CD4-positive, CD25-positive, alpha-beta regulatory T cell (primary cell): ENCODE results near the gene FHL2. TPM values are rescaled to one million over a fixed set of nuclear protein-coding genes. Genes with fewer than 3 reads are reported as not detected.

Experiments
- ATAC-seq, 2 donors: fragments of 150-1000 bp; cut with Tn5 transposase; one replicate each; pipeline ENCODE4 v1.10.0; 2021; ENCODE audit warnings: low read depth in 2 of 2, moderate number of reproducible peaks in 2 of 2, moderate library complexity in 1 of 2
- DNase-seq, 3 donors: peaks; one replicate each; pipeline versions ENCODE4 v3.0.0 to v3.0.0-alpha.2; 2012 to 2022; ENCODE audit warnings: mixed read lengths in 1 of 3
- H3K27ac ChIP-seq: one replicate; pipeline ENCODE4 v1.7.0; 2013; ENCODE audit warnings: mild to moderate bottlenecking, low read length; ENCODE audit not compliant: insufficient read depth, poor library complexity, severe bottlenecking
- H3K27me3 ChIP-seq: one replicate; pipeline ENCODE4 v1.7.0; 2013; ENCODE audit warnings: low read length; ENCODE audit not compliant: control insufficient read depth, insufficient read depth
- H3K36me3 ChIP-seq: one replicate; pipeline ENCODE4 v1.7.0; 2013; ENCODE audit warnings: mild to moderate bottlenecking, low read length, moderate library complexity; ENCODE audit not compliant: control insufficient read depth, insufficient read depth
- H3K4me1 ChIP-seq: 2 replicates; pipeline ENCODE4 v1.7.0; 2013; ENCODE audit warnings: mild to moderate bottlenecking, low read length; ENCODE audit not compliant: insufficient read depth, control insufficient read depth, poor library complexity, severe bottlenecking
- H3K4me3 ChIP-seq: one replicate; pipeline ENCODE4 v1.7.0; 2013; ENCODE audit warnings: low read depth, mild to moderate bottlenecking, low read length, moderate library complexity
- H3K9me3 ChIP-seq, 2 experiments: 1 replicate in 1 of 2; 2 replicates in 1 of 2; pipeline ENCODE4 v1.7.0; 2013; ENCODE audit warnings: low read length in 2 of 2, mild to moderate bottlenecking in 1 of 2, moderate library complexity in 1 of 2; ENCODE audit not compliant: control insufficient read depth in 2 of 2
- H3K27ac Mint-ChIP-seq, 3 donors: one replicate each; pipeline ENCODE4 v1.8.0; 2020 to 2022; ENCODE audit warnings: mild to moderate bottlenecking in 3 of 3, mixed read lengths in 3 of 3, moderate library complexity in 2 of 3
- H3K27me3 Mint-ChIP-seq: one replicate; pipeline ENCODE4 v1.8.0; 2022; ENCODE audit warnings: mild to moderate bottlenecking, mixed read lengths
- H3K36me3 Mint-ChIP-seq: one replicate; pipeline ENCODE4 v1.8.0; 2020; ENCODE audit warnings: mixed read lengths
- H3K4me1 Mint-ChIP-seq, 4 donors: one replicate each; pipeline ENCODE4 v1.8.0; 2020 to 2022; ENCODE audit warnings: mixed read lengths in 4 of 4, mild to moderate bottlenecking in 1 of 4
- H3K4me3 Mint-ChIP-seq, 4 donors: one replicate each; pipeline ENCODE4 v1.8.0; 2020 to 2022; ENCODE audit warnings: mild to moderate bottlenecking in 4 of 4, mixed read lengths in 4 of 4, moderate library complexity in 3 of 4
- H3K9me3 Mint-ChIP-seq, 7 donors: one replicate each; pipeline ENCODE4 v1.8.0; 2020 to 2022; ENCODE audit warnings: mixed read lengths in 7 of 7, mild to moderate bottlenecking in 3 of 7, moderate library complexity in 2 of 7
- polyA plus RNA-seq, 4 donors: library from polyadenylated mRNA; unstranded; fragments of 300-500 nt; fragmentation: Illumina TruSeq; gene quantifications; one replicate each; pipeline ENCODE4 v1.2.3, GENCODE V29; 2021
- total RNA-seq: library from RNA; stranded (reverse); gene quantifications from one replicate; pipeline ENCODE4 v1.2.3, GENCODE V29; 2022

Gene FHL2
- total and polyA plus RNA-seq, 5 donors from 2014 or later: 0.57 to 2.0 (median 1.1) TPM

- H3K4me1 ChIP-seq: no peaks in the 10 kb centered on the region
- peaks cover 10% of the 10 kb centered on the region for H3K27me3 ChIP-seq
- Mint-ChIP-seq H3K27ac (no peak overlapping the region), H3K9me3 (peaks cover 3 to 8% (median 4%) of the 10 kb centered on the region in 7 donors), H3K4me1 (no peaks in the 10 kb centered on the region), H3K4me3 (no peak overlapping the region), H3K27me3 (peaks cover 43% of the 10 kb centered on the region), H3K36me3 (peaks cover 3% of the 10 kb centered on the region)
- no peaks in the 10 kb centered on the region for H3K36me3 ChIP-seq
- no peak overlapping the region for H3K4me3 ChIP-seq
- no peak for DNase-seq
- ATAC-seq: no peak
- peaks cover 7 to 10% of the 10 kb centered on the region in 2 experiments for H3K9me3 ChIP-seq
- H3K27ac ChIP-seq: no peak overlapping the region
Observed at GRCh38 chr2:105418522-105418921, 19.7 kb upstream of the FHL2 start.

- Mint-ChIP-seq H3K4me1 (peaks cover 0 to 3% (median 1%) of the 10 kb centered on the region in 4 donors), H3K27me3 (peaks cover 40% of the 10 kb centered on the region), H3K9me3 (peaks cover 2 to 8% (median 4%) of the 10 kb centered on the region in 7 donors), H3K4me3 (no peak overlapping the region), H3K27ac (no peak overlapping the region), H3K36me3 (peaks cover 3% of the 10 kb centered on the region)
- Histone ChIP-seq H3K4me3 (no peak overlapping the region), H3K27ac (no peak overlapping the region), H3K27me3 (peaks cover 11% of the 10 kb centered on the region), H3K4me1 (no peaks in the 10 kb centered on the region), H3K36me3 (no peaks in the 10 kb centered on the region), H3K9me3 (peaks cover 7 to 10% of the 10 kb centered on the region in 2 experiments)
- ATAC-seq (no peak), DNase-seq (no peak)
Observed at GRCh38 chr2:105417857-105418436, 19.1 kb upstream of the FHL2 start.

GRCh38 chr2:105416156-105416555, 17.3 kb upstream of the FHL2 start:
- peaks cover 50% of the 10 kb centered on the region for H3K27me3 Mint-ChIP-seq

GRCh38 chr2:105415007-105415406, 16.2 kb upstream of the FHL2 start:
- H3K27me3 ChIP-seq: peaks cover 18% of the 10 kb centered on the region
- DNase-seq (no peak), ATAC-seq (no peak)
- H3K4me1 ChIP-seq: no peaks in the 10 kb centered on the region
- no peak overlapping the region for H3K27ac ChIP-seq
- H3K9me3 ChIP-seq: peaks cover 7 to 10% of the 10 kb centered on the region in 2 experiments
- H3K27me3 Mint-ChIP-seq: peaks cover 55% of the 10 kb centered on the region
- no peaks in the 10 kb centered on the region for H3K36me3 ChIP-seq
- H3K4me3 Mint-ChIP-seq: no peak overlapping the region
- H3K9me3 Mint-ChIP-seq: peaks cover 0 to 5% (median 4%) of the 10 kb centered on the region in 7 donors
- peaks cover 0 to 3% (median 1%) of the 10 kb centered on the region in 4 donors for H3K4me1 Mint-ChIP-seq
- H3K36me3 Mint-ChIP-seq: peaks cover 3% of the 10 kb centered on the region
- H3K27ac Mint-ChIP-seq: no peak overlapping the region
- H3K4me3 ChIP-seq: no peak overlapping the region

More at GRCh38 chr2:105416156-105416555, 17.3 kb upstream of the FHL2 start:
- Mint-ChIP-seq H3K9me3 (peaks cover 0 to 8% (median 4%) of the 10 kb centered on the region in 7 donors), H3K4me1 (peaks cover 0 to 3% (median 1%) of the 10 kb centered on the region in 4 donors), H3K27ac (no peak overlapping the region), H3K4me3 (no peak overlapping the region), H3K36me3 (peaks cover 3% of the 10 kb centered on the region)
- Histone ChIP-seq H3K36me3 (no peaks in the 10 kb centered on the region), H3K4me1 (no peaks in the 10 kb centered on the region), H3K4me3 (no peak overlapping the region), H3K27ac (no peak overlapping the region), H3K9me3 (peaks cover 7 to 10% of the 10 kb centered on the region in 2 experiments), H3K27me3 (peaks cover 19% of the 10 kb centered on the region)
- DNase-seq (no peak), ATAC-seq (no peak)

GRCh38 chr2:105413206-105413605, 14.4 kb upstream of the FHL2 start:
- DNase-seq: no peak
- ATAC-seq: no peak
- H3K36me3 ChIP-seq: no peaks in the 10 kb centered on the region
- no peak overlapping the region for H3K27ac ChIP-seq
- no peak overlapping the region for H3K4me3 Mint-ChIP-seq
- peaks cover 0 to 3% (median 1%) of the 10 kb centered on the region in 4 donors for H3K4me1 Mint-ChIP-seq
- H3K27ac Mint-ChIP-seq: no peak overlapping the region
- no peaks in the 10 kb centered on the region for H3K4me1 ChIP-seq
- H3K27me3 ChIP-seq: peaks cover 18% of the 10 kb centered on the region
- peaks cover 3% of the 10 kb centered on the region for H3K36me3 Mint-ChIP-seq
- H3K9me3 ChIP-seq: no peaks in the 10 kb centered on the region
- H3K4me3 ChIP-seq: no peak overlapping the region
- peaks cover 0 to 4% (median 0%) of the 10 kb centered on the region in 7 donors for H3K9me3 Mint-ChIP-seq
- peaks cover 66% of the 10 kb centered on the region for H3K27me3 Mint-ChIP-seq

GRCh38 chr2:105412584-105412983, 13.7 kb upstream of the FHL2 start:
- peaks cover 0 to 3% (median 1%) of the 10 kb centered on the region in 4 donors for H3K4me1 Mint-ChIP-seq
- no peak overlapping the region for H3K4me3 ChIP-seq
- ATAC-seq: no peak
- no peak overlapping the region for H3K27ac ChIP-seq
- H3K27me3 Mint-ChIP-seq: peaks cover 63% of the 10 kb centered on the region
- peaks cover 0 to 2% (median 0%) of the 10 kb centered on the region in 7 donors for H3K9me3 Mint-ChIP-seq
- peaks cover 18% of the 10 kb centered on the region for H3K27me3 ChIP-seq
- no peak overlapping the region for H3K4me3 Mint-ChIP-seq
- H3K4me1 ChIP-seq: no peaks in the 10 kb centered on the region
- H3K36me3 Mint-ChIP-seq: peaks cover 3% of the 10 kb centered on the region
- no peak for DNase-seq
- no peaks in the 10 kb centered on the region for H3K9me3 ChIP-seq
- H3K27ac Mint-ChIP-seq: no peak overlapping the region
- H3K36me3 ChIP-seq: no peaks in the 10 kb centered on the region

GRCh38 chr2:105411720-105412407, 13.0 kb upstream of the FHL2 start:
- Histone ChIP-seq H3K4me1 (no peaks in the 10 kb centered on the region), H3K27ac (no peak overlapping the region), H3K27me3 (peaks cover 18% of the 10 kb centered on the region), H3K4me3 (no peak overlapping the region), H3K36me3 (no peaks in the 10 kb centered on the region), H3K9me3 (no peaks in the 10 kb centered on the region)
- H3K9me3 Mint-ChIP-seq: peaks cover 0 to under 1% (median 0%) of the 10 kb centered on the region in 7 donors
- H3K36me3 Mint-ChIP-seq: peaks cover 3% of the 10 kb centered on the region
- H3K27me3 Mint-ChIP-seq: peaks cover 56% of the 10 kb centered on the region
- no peak overlapping the region for H3K27ac Mint-ChIP-seq
- DNase-seq (no peak), ATAC-seq (no peak)
- peaks cover 0 to 3% (median 1%) of the 10 kb centered on the region in 4 donors for H3K4me1 Mint-ChIP-seq
- no peak overlapping the region for H3K4me3 Mint-ChIP-seq
